Measurements from ENCODE around the gene IQSEC3.
A peak's percentile ranks its signal among the peaks of the same experiment; 100 is the strongest.
"Not testable (repeated sequence)": the region's sequence is repeated elsewhere in the genome, so short reads cannot be mapped to it uniquely, and the experiment has no call there.

IQSEC3 gene

DNA sequence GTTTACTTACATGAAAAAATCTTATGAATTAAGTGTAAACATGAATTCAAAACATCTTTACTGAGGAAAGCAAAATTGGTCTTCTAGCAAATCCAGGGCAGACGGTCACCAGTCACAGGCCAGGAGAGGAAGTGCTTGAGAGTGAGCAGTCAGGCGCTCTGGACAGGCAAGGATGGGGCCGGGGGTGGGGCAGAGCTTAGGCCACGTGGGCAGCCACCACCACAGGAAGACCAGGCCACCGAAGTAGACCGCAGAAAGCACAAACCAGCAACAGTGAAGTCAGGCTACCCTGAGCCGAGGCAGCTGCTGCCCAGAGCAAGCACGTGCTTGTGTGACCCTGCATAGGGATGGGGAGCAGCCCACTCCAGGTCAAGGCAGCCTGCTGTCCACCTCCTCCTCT, 113.9 kb downstream of the IQSEC3 start:
- no peak for DNase-seq

DNA sequence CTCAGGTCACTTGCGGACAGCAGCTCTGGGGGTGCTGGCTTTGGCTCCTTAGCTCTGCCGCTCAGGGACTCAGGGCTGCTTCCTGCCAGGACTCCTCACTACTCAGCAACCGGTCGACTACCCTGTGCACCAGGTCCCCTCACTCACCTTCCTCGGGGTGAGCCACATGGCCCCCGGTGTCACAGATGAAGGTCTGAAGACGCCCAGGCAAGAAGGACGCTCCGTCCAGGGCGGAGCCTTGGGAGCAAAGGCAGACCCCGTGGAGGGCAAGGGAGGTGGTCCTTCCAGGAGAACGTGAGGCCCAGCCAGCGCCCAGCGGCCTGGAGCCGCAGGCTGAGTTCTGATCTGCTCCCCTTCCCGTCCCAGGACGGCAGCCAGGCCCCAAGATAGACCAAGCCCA, 115.4 kb downstream of the IQSEC3 start:
- no peak for DNase-seq

DNA sequence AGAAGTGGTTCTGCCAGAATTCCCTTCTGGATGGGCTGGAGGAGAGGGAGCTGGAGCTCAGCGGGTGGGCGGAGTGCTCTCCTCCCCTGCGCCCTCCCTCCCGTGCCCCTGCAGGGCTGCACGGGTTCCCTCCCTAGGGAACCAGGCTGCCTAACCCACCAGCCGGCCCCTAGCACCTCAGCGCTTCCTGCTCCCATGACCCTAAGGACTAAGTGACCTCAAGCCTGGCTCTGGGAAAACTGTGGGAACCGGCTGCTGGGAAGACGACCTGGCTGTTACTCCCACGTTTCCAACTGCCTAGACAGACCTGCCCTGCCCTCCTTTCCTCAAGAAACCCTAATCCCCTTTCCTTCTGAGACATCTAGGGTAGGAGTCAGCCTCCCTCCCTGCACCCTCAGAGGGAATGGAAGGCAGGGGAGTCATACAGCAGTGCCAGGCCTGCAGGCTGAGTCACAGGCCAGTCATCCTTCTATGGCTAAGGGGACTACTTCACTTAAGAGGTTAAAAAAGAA, 115.9 kb downstream of the IQSEC3 start:
- DNase-seq: no peak

DNA sequence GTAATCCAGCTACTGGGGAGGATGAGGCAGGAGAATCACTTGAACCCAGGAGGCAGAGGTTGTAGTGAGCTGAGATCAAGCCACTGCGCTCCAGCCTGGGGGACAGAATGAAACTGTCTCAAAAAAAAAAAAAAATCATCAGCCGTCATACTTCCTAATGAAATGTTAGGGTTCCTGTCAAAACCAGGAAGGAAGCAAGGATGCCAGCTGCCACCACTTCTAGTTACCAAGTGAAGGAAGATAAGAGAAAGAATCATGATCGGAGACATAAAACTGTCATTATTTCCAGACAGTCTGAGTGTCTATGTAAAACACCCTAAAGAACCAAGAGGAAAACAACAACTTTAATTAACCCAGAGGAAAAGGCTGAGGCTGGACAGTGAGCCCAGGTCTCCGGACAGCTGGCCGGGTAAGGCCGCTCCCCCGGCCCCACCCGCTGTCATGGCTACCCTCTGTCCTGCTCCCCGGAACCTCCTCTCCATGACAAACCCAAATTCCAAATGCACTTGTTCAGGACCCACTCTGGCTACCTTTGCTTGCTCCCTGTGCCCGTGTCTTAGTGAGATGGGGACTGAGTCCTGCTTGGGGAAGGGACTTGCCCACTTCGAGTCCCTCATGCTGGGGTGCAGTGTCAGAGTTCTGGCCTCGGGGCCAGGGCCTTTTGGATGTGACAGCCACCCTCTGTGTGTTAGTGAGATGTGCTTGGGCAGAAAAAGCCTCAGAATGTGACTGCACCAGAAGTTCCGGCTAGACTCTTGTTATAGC, 118.4 kb downstream of the IQSEC3 start:
- DNase-seq: no peak

DNA sequence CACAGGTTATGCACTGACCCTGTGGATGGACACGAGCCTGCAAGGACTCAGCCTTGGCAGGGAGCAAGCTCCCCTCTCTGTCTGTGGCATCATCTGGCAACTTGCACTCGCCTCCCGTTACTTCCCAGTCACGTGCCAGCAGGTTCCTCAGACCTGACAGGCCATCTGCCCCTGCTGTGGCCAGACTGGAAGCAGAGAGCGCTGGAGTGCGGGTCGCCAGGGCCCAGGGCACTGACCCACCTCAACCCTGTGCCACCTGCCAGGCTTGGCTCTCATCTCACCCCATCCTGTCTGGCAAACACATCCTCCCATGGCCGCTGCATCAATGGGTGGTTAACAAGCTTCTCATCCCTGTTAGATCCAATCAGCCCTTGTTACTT, 119.0 kb downstream of the IQSEC3 start:
- DNase-seq: no peak

DNA sequence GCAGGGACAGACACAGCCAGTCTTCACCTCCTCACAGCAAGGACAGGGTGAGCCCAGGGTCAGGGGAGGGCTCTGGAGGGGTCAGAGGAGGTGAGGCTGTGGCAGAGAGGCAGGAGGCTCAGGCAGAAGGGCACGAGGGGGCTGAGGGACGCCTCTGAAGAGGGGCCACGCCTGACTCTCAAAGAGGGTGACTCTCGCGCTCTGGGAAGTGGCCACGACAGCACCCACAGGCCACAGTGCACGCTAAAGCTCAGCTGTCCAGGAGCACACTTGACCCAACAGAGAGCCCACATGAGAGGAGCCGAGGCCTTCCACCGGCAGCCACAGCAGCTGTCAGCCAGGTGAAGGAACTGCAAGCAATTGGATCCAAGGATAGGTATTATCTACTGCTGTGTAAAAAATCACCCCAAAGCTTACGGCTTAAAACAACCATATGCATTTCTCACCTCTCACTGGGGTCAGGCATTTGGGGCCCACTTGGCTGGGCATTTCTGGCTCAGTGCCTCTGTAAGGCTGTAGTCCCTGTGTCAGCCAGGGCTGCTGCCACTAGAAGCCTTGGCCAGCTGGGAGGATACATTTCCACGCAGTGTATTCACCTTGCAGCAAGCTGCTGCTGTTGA, 119.5 kb downstream of the IQSEC3 start:
- no peak for DNase-seq

DNA sequence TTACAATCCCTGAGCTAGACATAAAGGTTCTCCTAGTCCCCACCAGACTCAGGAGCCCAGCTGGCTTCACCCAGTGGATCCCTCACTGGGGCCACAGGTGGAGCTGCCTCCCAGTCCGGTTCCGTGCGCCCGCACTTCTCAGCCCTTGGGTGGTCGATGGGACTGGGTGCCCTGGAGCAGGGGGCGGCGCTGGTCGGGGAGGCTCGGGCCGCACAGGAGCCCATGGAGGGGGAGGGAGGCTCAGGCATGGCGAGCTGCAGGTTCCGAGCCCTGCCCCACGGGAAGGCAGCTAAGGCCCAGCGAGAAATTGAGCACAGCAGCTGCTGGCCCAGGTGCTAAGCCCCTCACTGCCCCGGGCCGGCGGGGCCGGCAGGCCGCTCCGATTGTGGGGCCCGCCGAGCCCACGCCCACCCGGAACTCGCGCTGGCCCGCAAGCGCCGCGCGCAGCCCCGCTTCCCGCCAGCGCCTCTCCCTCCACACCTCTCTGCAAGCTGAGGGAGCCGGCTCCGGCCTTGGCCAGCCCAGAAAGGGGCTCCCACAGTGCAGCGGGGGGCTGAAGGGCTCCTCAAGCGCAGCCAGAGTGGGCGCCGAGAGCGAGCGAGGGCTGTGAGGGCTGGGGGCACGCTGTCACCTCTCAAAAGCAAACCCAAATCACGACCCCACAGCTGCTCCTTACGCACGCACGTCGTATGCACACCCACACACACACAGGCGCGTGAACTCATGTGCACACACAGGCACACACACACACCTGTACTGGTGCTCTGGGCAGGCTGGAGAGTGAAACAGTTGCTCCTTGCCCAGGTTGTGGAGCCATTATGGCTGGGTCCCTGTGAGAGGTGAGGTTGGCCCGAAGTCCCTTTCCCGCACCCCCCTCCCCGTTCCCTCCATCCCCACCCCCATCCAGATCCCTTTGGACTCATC, 121.7 kb downstream of the IQSEC3 start:
- DNase-seq: not testable (repeated sequence)

DNA sequence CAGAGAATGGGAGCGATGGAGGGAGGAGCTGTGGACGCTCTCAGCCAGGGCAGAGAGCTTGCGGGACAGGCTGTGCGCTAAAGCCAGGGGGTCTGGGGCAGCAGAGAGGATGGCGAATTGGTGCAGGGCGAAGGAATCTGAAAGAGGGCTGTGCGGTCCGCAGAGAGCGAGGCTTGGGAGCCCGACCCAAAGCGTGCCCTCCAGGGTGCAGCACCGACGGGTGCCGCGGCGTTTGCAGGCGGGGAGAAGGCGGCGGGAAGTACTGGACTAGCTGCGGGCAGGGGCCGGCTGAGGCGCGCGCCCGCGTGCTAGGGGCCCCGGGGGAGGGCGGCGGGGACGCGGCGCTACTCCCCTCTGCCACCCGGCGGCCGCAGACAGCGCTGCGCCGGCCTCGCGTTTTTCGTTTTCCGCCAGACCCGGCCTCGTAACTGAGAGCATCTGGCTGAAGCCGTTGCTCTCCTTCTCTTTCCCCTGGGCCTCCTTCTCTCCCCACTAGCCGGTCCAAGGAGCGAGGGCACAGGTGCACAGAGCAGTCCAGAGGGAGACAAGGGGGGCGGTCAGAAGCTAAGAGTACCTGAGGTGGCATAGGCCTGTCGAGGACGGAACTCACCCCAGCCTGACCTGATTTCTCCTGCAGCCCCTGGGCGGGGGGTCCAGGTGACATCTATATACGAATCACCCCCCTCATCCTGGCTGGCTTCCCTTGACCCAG, 122.5 kb downstream of the IQSEC3 start:
- DNase-seq: peak; percentile 54

DNA sequence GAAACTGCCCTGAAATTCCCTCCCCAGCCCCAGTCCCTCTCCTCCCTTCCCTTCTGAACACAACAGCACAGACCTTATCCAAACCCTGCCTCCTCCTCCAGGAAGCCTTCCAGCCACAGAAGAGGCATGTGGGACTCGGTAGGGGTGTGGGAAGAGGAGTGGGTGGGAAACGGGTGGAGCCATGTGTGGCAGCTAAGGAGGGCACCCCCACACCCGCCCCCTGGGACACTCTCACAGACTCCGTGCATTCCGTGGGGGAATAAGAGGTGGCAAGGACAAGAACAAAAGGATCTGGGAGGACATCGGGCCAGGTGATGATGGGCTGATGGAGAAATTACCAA, 123.0 kb downstream of the IQSEC3 start:
- no peak for DNase-seq

DNA sequence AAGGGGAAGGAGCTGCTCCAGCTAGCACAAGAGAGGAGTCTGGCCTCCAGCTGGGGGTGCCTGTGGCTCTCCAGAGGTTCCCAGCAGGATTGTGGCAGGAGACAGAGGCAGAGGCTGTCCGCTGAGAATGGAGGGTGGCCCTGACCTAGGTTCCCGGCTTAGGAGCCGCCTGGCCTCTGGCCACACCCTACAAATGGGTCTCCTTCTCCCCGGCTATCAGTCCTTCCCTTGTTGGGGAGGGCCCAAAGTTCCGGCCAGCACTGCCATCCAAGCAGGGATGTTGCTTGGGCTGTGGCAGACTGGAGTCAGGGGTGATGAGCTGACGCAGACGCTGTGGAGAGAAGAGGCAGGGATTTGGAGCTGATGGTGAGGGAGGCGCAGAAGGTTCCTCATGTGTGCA, 124.3 kb downstream of the IQSEC3 start:
- DNase-seq: no peak

DNA sequence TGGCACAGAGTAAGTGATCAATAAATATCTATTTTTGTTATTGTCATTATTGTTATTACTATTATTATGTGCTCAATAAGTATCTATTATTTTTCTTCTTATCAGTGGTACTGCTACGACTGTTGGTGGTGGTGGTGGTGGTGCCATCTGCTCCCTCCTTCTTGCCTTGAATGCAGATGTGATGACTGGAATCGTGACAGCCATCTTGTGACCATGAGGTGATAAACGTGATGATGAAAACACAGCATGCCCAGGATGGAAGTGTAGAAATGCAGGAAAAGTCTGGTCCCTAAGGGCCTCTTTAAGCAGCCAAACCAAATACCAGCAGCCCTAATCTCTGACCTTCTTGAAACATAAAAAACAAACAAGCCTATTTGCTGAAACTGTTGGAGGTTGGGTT, 125.0 kb downstream of the IQSEC3 start:
- DNase-seq: no peak

DNA sequence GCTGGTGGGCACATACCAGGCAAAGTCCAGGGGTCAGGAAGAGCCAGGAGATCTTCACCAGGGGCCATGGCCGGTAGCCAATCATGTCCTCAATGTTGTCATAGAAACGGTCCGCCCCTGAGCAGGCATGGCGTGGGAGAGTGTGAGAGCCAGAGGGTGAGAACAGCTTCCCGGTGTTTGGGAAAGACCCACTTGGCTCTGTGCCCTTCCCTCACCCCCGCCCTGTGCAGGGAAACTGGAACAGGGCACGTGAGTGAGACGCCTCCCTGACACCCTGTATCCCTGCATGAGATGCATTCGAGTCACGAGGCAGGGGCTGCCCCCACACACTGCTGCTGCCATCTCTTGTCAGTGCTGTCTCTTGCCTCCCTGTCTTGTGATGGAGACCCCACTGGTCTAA, 126.7 kb downstream of the IQSEC3 start:
- DNase-seq: no peak

DNA sequence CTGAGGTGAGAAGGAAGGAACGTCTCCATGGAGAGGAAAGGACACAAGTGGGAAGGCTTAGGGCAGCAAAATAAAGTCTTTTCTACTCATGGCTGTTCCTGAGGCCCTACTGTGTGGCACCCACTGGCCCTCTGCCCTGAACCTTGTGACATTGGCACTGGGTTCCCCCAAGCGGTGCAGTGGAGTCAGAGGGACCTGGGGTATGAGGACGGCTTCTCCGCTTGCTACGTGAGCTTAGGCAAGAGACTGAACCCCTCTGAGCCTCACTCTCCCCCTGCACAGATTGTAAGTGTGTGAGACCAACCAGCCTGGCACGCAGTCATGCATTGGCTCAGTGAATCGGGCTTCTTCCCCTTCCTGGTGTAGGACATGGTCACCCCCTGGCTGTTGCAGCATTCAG, 127.7 kb downstream of the IQSEC3 start:
- no peak for DNase-seq

DNA sequence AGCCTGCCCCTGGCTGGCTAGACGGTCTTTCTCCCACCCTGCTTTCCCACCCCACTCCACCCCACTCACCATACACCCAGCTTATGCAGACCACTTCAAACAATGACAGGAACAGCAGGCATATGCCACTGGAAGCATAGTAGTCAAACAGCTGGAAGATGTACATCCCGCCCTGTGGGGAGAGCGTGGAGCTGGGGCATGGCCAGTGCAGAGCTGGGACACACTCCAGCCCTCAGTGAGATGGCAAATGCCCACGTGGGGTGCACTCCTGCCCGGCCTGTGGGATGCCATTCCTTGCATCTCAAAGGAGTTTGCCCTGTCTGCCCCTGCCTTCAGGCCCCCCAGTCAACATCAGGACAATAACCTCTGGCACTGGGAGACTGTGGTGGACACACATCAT, 128.6 kb downstream of the IQSEC3 start:
- no peak for DNase-seq

DNA sequence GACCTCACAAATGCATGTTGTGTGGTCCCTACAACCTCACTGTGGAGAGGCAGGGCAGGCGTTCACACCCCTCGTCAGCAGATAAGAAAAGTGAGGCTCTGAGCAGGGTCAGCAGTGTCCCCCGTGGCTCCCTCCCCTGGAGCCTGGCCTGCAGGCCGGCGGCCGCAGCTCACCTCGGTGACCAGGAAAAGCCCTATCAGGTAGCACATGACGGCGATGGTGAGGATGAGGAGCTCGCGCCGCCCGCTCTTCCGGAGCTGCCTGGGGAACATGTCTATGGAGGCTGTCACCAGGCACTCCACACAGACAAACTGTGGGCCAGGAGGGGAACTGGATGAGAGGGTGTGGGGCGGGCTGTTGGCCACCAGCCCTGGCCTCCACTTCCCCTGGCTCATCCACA, 129.4 kb downstream of the IQSEC3 start:
- DNase-seq: no peak

DNA sequence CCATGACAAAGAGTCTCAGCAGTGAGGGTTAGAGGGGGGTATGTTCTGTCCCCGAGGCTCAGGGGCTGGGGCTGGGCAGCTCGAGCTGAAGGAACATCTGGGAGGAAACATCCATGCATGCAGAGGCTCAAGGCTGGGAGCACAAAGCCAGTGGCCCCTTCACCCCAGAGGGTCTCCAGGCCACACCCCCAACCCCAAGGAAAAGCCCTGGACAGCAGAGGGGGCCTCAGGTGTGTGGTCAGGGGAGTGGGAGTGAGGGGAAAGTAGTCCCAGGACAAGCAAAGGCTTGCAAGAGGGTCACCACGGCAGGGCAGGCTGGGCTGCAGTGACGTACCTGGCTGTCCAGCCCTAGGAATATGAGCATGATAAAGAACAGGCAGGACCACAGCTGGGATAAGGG, 129.9 kb downstream of the IQSEC3 start:
- no peak for DNase-seq

DNA sequence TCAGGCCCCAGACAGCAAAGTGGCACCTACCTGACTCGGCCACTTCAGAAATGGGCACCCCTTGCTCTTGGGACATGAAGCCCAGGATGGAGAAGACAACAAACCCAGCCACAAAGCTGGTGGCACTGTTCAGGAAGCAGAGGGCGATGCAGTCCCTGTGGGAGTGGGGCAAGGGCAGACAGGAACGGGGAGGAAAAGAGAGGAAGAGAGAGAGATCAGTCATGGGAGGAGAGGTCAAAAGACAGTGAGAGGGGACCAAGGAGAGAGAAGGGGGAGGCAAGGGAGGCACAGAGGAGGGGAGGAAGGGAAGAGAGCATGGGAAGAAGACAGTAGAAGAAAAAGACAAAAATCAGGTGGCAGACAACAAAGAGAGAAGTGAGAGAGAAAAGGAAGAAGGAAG, 130.8 kb downstream of the IQSEC3 start:
- no peak for DNase-seq

DNA sequence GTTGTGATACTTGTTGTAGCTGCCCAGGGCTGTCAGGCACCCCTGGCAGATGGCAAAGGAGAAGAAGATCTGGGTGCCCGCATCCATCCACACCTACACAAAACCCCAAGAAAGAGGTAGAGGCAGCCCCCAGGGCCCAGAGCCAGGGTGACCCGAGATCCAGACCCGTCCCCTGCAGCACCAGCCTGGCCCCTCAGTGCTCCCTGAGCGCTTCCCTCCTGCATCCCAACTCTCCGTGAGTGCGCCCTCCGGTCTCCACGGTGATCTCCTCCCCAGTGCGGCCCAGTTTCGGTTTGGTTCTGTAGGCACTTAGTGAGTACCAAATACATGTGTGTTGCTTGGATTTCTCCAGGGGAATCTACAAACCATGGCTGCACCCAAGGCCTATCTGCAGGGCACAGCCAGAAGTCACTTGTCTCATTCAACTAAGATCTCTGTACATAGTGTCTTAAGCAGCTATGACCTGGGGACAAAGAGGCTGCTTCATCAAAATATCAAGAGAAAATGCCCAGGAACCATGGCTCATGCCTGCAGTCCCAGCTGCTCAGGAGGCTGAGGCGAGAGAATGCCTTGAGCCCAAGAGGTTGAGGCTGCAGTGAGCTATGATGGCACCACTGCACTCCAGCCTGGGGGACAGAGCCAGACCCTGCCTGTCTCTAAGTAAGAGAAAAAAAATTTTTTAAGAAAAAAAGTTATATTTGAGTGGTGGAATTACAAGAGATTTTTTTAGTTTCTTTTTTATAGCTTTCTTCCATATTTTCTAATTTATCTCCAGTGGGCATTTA, 131.5 kb downstream of the IQSEC3 start:
- DNase-seq: no peak

DNA sequence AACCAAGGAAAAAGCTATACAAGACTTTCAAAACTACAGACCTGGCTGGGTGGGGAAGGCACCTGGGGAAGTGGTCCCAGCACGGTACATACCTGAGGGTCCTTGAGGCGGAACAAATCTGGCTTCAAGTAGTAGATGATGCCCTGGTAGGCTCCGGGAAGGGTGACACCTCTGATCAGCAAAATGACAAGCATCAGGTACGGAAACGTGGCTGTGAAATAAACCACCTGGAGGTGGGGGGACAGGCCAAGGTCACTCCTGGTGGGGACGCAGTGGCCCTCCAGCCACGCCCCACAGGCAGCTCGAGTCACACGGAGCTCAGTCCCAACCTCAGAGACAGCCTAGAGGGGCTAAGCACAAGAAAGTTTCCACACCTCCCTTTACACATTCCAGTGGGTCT, 132.1 kb downstream of the IQSEC3 start:
- DNase-seq: no peak

DNA sequence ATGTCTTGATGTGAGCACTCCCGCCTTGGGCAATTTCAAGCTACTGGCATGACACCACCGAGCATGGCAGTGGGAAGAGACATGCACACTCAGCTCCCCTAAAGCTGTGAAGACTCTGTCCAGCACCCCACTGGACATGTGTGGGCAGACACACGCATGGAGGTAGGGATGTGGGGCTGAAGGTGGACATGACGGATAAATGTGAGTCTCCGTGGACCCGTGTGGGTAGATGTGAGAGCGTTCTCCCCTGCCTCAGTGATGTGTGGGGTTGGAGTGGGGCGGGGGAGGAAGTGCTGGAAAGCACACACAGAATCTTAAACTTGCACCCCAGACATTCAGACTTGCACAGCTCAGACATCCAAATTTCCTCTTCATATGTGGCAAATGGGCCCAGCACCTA, 134.8 kb downstream of the IQSEC3 start:
- DNase-seq: no peak

DNA sequence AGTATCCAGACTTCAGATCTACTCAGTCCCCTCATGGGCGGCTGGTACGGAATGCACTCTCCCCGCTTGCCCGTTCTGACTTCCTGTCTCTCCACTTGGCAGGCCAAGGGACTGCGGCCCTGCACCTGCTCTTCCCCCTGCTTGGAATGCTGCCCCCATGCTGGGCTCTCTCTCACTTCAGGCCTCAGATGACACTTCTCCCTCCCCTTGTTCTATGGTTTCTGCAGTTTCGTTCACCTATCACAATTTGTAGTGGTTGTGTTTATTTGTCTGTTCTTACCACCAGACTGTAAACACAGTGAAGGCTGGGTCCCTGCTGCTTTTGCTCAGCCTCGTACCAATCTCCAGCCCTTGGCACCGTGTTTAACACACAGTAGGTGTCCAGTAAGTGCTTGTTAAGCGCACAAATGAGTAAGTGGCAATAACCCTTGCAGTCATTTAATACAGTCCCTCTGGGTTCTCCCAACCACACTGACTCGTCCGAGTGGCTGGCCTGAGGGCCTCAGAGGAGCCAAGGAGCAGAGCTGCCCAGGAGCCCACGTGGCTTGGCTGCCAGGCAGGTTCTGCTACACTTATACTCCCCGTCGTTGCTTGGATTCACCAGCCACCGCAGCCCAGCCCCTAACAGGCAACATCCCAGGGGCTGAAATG, 135.6 kb downstream of the IQSEC3 start:
- no peak for DNase-seq

DNA sequence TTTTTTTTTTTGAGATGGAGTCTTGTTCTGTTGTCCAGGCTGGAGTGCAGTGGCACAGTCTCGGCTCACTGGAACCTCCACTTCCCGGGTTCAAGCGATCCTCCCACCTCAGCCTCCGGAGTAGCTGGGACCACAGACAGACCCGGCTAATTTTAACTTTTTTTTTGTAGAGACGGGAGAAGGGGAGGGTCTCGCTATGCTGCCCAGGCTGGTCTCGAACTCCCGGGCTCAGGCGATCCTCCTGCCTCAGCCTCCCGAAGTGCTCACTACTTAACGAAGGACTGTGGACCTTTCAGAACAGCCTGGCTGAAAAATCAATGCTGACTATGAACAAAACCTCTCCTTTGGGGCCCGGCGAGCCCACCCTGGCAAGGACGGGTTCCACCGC, 136.5 kb downstream of the IQSEC3 start:
- no peak for DNase-seq
